T-helper 2 cell treated with Interferon-gamma antibody and Interleukin-4, amounts not matched to agents 5 μg/mL and 100 μg/mL, for 36 hours (primary cell): ENCODE results near the gene BCR.
A peak's percentile ranks its signal among the peaks of the same experiment; 100 is the strongest.

ENCODE experiments used
- DNase-seq: peaks from one replicate; pipeline ENCODE4 v3.0.0; 2021; ENCODE audit warnings: low spot score
- H3K27ac Mint-ChIP-seq: one replicate; pipeline ENCODE4 v1.8.0; 2021; ENCODE audit warnings: mild to moderate bottlenecking, mixed read lengths
- H3K27me3 Mint-ChIP-seq: one replicate; pipeline ENCODE4 v1.8.0; 2021; ENCODE audit warnings: low read depth, mixed read lengths
- H3K36me3 Mint-ChIP-seq: one replicate; pipeline ENCODE4 v1.8.0; 2021; ENCODE audit warnings: low read depth, mixed read lengths
- H3K4me1 Mint-ChIP-seq: one replicate; pipeline ENCODE4 v1.8.0; 2021; ENCODE audit warnings: low read depth, mixed read lengths
- H3K4me3 Mint-ChIP-seq: one replicate; pipeline ENCODE4 v1.8.0; 2022; ENCODE audit warnings: mild to moderate bottlenecking, moderate library complexity, mixed read lengths
- H3K9me3 Mint-ChIP-seq: one replicate; pipeline ENCODE4 v1.8.0; 2021; ENCODE audit warnings: mixed read lengths

The BCR gene

DNA sequence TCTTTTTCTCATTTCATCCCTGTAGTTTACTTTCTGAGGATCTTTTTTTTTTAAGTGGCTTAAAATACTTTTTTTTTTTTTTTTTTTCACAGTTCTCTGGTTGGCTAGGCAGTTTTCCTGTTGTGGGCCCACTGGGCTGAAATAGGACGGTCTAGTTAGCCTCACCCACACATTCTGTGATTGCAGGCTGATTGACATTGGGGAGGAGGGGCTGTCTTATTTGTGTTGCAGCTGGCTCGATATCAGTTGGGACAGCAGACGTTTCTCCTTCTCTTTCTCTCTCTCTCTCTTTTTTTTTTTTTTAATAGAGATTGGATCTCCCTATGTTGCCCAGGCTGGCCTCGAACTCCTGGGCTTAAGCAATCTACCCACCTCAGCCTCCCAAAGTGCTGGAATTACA is 6.9 kb downstream of the BCR start:
- H3K9me3 Mint-ChIP-seq: no peaks in the 10 kb centered on the region
- H3K36me3 Mint-ChIP-seq: peaks cover 36% of the 10 kb centered on the region
- no peak overlapping the region for H3K4me3 Mint-ChIP-seq
- no peak for DNase-seq
- H3K4me1 Mint-ChIP-seq: peaks cover 37% of the 10 kb centered on the region
- peak overlapping the region; percentile 15 for H3K27ac Mint-ChIP-seq
- H3K27me3 Mint-ChIP-seq: no peaks in the 10 kb centered on the region

DNA sequence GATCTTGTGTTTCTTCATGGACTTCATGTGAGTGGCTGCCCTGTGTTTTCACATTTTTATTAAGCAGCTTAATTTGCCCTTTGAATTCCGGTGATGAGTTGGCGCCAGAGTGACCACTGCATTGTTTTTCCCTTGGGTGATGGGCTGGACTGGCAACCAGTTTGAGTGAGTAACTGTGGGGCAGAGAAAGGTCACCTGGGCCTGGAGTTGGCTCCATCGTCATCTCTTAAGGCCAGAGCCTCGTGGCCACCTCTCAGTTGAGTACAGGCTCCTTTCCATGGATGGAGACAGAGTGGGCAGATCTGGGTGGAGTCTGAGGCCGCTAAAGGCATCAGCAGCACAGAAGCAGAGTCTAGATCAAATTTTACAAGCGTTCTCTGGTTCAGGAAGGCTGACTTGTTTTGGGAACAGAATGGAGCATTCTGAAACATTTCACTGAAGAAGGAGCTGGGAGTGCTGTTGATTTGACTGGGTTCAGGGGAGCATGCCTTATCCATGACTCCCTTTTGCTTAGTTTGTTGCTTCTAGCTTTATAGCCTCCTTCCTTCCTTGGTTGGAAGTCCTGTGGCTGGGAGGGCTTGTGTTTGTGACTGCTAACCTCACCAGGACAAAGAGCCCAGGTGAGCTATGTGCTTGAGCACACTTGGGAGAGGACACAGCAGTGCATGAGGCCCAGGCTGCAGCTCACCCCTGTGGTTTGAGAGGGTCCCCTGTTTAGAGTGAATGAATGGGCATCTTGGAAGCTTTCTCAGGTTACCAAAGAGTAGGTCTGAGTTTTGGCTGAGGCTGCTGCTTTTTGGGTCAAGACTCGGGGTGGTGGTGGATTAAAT is 7.8 kb downstream of the BCR start:
- no peak overlapping the region for H3K4me3 Mint-ChIP-seq
- H3K9me3 Mint-ChIP-seq: no peaks in the 10 kb centered on the region
- H3K36me3 Mint-ChIP-seq: peaks cover 36% of the 10 kb centered on the region
- DNase-seq: no peak
- H3K27me3 Mint-ChIP-seq: no peaks in the 10 kb centered on the region
- H3K27ac Mint-ChIP-seq: peak overlapping the region; percentile 20
- H3K4me1 Mint-ChIP-seq: peaks cover 30% of the 10 kb centered on the region

DNA sequence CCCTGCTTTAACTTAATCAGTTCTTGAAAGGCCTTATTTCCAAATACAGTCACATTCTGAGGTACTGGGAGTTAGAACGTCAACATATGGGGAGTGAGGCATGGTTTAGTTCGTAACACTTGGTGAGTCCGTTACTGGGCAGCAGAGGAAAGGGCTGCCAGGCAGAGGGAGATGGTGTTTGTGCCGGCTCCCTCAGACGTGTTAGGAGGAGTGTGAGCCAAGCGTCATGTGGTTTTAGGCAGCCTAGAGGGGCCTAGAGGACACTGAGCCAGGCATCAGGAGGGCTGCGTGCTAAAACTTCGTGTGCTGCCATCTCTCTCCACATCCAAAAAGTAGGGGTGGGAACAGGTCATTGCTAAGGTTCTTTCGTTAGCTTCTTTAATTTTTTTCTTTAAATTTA is 10.2 kb downstream of the BCR start:
- Mint-ChIP-seq H3K27me3 (no peaks in the 10 kb centered on the region), H3K4me3 (no peak overlapping the region), H3K36me3 (peaks cover 28% of the 10 kb centered on the region), H3K4me1 (peaks cover 15% of the 10 kb centered on the region), H3K27ac (no peak overlapping the region), H3K9me3 (no peaks in the 10 kb centered on the region)
- no peak for DNase-seq

DNA sequence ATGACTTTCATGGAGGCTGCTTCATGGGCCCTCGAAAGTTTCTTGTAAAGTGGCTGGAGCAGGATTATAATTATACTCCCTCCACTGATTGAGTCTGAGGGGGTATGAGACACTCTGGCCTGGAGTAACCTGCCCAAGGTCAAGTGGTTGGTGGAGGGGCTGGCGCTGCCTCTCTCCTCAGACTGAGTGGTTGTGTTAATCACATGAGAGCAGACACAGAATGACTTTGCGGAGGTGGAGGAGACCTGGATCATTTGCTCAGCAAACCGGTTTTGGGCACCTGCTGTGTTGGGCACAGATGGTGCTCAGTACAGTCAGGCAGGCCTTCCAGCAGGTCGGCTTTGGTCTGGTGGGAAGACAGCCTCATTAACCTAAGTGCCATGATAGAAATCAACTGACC is 11.8 kb downstream of the BCR start:
- DNase-seq: no peak
- Mint-ChIP-seq H3K27ac (no peak overlapping the region), H3K9me3 (no peaks in the 10 kb centered on the region), H3K4me1 (peaks cover 8% of the 10 kb centered on the region), H3K27me3 (no peaks in the 10 kb centered on the region), H3K36me3 (peaks cover 20% of the 10 kb centered on the region), H3K4me3 (no peak overlapping the region)

DNA sequence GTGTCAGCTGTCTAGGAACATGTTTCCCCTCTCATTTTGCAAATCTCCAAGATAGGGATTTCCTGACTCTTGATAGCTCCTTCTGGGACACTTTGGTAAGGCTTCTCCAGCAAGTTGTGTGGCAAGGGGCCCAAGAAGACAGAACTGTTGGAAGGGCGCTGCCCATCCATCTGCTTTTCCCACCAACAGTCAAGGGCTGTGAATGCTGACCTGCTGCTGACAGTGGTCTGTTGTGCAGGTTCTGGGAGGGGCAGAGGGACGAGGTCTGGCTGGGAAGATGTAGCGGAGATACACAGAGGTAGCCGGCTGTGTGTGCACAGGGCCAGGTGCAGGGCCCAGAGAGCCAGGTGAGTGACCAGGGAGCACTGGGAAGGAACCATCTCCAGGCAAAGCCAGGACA is 12.2 kb downstream of the BCR start:
- no peaks in the 10 kb centered on the region for H3K27me3 Mint-ChIP-seq
- peaks cover 8% of the 10 kb centered on the region for H3K4me1 Mint-ChIP-seq
- no peaks in the 10 kb centered on the region for H3K9me3 Mint-ChIP-seq
- H3K4me3 Mint-ChIP-seq: no peak overlapping the region
- DNase-seq: no peak
- H3K27ac Mint-ChIP-seq: no peak overlapping the region
- peaks cover 20% of the 10 kb centered on the region for H3K36me3 Mint-ChIP-seq

DNA sequence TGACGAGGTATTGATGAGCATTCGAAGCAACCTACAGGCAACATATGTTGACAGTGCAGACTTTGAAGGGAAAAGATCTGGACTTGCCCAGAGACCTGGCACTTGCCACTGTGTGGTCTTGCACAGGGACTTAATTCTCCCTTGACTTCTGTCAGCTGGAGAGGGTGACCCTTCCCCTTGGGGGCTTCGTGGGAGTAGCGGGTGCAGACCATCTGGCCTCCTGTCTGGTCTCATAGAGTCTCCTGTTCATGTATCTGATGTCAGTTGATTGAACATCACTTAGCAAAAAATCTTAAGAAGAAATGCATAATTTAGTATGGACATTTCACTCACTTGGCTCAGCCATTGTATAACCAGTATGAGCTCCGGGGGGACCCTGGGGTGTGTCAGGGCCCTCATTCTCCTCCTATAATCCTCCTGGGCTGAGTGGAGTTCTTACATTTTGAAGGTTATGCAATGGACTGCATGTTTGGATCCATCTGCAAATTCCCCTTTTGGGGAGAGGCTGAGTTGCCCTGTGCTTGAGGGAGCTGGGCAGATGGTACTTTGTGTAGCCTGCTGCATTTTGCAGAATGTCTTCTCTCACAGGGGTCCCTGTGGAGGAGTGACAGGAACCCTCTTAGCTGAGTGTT is 13.0 kb downstream of the BCR start:
- H3K36me3 Mint-ChIP-seq: peaks cover 13% of the 10 kb centered on the region

DNA sequence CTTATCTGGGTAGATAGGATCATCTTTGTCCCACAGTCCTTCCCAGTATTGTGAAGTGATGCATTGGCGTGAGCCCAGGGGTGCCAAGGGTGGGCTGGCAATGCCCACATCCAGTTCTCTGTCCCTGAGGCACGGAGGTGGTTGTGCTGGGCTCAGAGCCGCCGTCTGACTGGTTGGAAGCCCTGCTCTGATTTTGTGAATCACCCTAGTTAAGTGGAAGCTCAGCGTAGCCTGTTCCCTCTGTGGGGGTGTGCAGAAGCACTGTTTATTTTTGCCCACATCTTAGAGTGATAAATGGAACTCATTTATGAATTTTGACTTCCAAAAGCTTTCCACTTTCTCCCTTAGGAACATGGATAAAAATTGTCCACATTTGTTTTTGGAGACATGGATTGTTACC is 13.6 kb downstream of the BCR start:
- no peak for DNase-seq
- Mint-ChIP-seq H3K27me3 (no peaks in the 10 kb centered on the region), H3K4me3 (no peak overlapping the region), H3K9me3 (no peaks in the 10 kb centered on the region), H3K4me1 (peaks cover 4% of the 10 kb centered on the region), H3K36me3 (peaks cover 13% of the 10 kb centered on the region), H3K27ac (no peak overlapping the region)

More for the DNA sequence above, 13.0 kb downstream of the BCR start:
- no peak for DNase-seq
- no peaks in the 10 kb centered on the region for H3K9me3 Mint-ChIP-seq
- H3K27ac Mint-ChIP-seq: no peak overlapping the region
- no peak overlapping the region for H3K4me3 Mint-ChIP-seq
- H3K27me3 Mint-ChIP-seq: no peaks in the 10 kb centered on the region
- peaks cover 4% of the 10 kb centered on the region for H3K4me1 Mint-ChIP-seq

DNA sequence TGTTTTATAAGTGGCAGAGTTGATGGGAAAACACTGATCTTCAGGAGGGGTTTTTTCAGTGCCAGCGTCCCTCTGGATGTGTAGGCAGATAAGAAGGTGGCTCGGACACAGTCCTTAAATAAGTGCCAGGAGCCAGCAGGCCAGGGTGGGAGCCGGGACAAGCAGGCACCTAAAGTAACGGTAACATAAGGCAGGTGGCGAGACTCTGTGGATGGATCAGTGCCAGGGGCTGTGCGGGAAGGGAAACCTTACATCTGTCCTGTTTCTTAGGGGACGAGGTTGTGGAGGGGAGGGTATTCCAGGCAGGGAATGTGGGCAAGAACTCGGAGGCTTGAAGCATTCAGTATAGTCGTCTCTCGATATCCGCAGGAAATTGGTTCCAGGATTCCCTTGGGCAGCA is 15.9 kb downstream of the BCR start:
- Mint-ChIP-seq H3K9me3 (no peaks in the 10 kb centered on the region), H3K27me3 (no peaks in the 10 kb centered on the region), H3K4me1 (peaks cover 4% of the 10 kb centered on the region), H3K4me3 (no peak overlapping the region), H3K27ac (no peak overlapping the region), H3K36me3 (peaks cover 10% of the 10 kb centered on the region)
- no peak for DNase-seq

DNA sequence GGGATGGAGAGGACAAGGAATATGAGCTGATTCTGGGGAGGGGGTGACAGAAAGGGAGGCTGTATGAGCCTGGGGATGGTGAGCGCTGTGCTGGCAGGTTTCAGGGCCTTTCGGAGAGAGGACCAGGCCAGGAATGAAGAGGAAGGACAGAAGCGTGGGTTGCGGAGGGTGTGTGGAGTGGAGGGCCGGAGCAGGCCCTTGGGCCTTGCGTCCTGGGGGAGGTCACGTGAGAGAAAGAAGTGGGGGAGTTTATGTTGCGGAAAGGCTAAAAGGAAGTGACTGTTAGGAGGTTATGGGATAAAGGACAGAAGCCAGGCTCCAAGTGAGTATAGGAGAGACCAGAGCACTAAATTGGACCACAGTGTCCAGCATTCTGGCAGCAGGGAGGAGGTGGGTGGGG is 17.5 kb downstream of the BCR start:
- H3K4me1 Mint-ChIP-seq: peaks cover 8% of the 10 kb centered on the region
- DNase-seq: no peak
- H3K27me3 Mint-ChIP-seq: no peaks in the 10 kb centered on the region
- no peaks in the 10 kb centered on the region for H3K9me3 Mint-ChIP-seq
- peaks cover 4% of the 10 kb centered on the region for H3K36me3 Mint-ChIP-seq
- no peak overlapping the region for H3K4me3 Mint-ChIP-seq
- H3K27ac Mint-ChIP-seq: no peak overlapping the region

DNA sequence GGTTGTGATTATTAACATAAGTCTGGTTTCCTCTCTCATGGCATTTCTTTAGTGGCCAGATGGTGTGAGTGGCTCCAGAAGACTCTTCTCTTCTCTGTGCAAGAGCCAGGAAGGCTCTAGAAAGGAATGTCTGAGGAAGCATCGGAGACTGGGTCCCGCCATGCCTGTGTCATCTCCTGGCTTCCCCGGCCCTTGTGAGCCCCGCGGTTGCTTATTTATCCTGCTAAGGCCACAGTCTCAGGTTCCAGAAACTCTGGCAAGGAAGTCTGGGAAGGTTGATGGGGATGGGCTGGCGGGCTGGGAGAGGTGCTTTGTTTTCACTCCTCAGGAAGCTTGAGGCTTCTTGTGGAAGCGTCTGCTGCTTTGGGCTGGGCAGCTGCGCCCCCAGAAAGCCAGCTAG is 18.9 kb downstream of the BCR start:
- H3K27ac Mint-ChIP-seq: no peak overlapping the region
- peaks cover 9% of the 10 kb centered on the region for H3K36me3 Mint-ChIP-seq
- DNase-seq: no peak
- peaks cover 9% of the 10 kb centered on the region for H3K4me1 Mint-ChIP-seq
- no peaks in the 10 kb centered on the region for H3K9me3 Mint-ChIP-seq
- H3K27me3 Mint-ChIP-seq: no peaks in the 10 kb centered on the region
- H3K4me3 Mint-ChIP-seq: no peak overlapping the region

DNA sequence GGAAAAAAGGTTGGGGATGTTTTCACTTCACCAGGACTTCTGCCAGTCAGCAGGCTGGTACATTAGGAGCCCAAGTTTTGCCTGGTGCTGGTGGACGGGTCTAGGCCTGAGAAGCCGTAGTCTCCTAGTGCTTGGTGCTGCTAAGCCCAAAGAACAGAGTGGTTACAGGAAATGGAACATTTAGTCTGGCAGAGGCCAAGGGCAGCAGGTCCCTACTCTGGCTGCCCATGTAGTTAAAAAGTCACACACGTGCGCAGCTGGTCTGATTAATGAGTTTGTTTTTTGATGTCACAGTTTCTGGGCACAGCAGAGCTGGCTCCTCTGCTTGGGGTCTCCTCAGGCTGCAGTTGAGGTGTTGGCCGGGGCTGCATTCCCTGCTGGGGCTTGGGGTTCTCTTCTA is 20.6 kb downstream of the BCR start:
- H3K27me3 Mint-ChIP-seq: no peaks in the 10 kb centered on the region
- no peaks in the 10 kb centered on the region for H3K9me3 Mint-ChIP-seq
- no peak for DNase-seq
- H3K4me3 Mint-ChIP-seq: no peak overlapping the region
- H3K4me1 Mint-ChIP-seq: peaks cover 9% of the 10 kb centered on the region
- H3K36me3 Mint-ChIP-seq: peaks cover 11% of the 10 kb centered on the region
- no peak overlapping the region for H3K27ac Mint-ChIP-seq

DNA sequence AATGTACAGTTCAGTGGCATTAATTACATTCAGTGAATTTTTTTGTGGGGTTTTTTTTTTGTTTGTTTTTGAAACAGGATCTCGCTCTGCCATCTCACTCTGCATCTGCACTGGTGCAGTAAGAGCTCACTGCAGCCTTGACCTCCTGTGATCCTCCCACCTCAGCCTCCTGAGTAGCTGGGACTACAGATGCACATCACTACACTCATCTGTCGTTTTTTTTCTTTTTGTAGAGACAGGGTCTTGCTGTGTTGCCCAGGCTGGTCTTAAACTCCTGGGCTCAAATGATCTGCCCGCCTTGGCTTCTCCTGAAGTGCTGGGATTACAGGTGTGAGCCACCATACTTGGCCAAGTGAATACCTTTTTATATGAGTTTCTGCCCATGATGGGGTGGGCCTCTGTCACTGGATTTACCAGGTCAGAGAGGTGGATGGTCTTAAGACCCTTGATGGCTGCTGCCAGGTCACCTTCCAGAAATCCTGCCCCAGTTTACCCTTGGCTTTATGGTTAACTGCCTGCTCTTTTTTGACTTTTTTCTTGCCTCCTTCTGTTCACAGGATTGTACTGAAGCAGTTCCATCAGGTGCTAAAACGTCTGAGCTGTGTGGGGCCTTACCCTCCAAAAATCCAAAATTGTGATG is 22.6 kb downstream of the BCR start:
- Mint-ChIP-seq H3K36me3 (peaks cover 17% of the 10 kb centered on the region), H3K4me1 (peaks cover 9% of the 10 kb centered on the region), H3K27me3 (no peaks in the 10 kb centered on the region), H3K27ac (no peak overlapping the region), H3K4me3 (no peak overlapping the region), H3K9me3 (no peaks in the 10 kb centered on the region)
- DNase-seq: no peak

DNA sequence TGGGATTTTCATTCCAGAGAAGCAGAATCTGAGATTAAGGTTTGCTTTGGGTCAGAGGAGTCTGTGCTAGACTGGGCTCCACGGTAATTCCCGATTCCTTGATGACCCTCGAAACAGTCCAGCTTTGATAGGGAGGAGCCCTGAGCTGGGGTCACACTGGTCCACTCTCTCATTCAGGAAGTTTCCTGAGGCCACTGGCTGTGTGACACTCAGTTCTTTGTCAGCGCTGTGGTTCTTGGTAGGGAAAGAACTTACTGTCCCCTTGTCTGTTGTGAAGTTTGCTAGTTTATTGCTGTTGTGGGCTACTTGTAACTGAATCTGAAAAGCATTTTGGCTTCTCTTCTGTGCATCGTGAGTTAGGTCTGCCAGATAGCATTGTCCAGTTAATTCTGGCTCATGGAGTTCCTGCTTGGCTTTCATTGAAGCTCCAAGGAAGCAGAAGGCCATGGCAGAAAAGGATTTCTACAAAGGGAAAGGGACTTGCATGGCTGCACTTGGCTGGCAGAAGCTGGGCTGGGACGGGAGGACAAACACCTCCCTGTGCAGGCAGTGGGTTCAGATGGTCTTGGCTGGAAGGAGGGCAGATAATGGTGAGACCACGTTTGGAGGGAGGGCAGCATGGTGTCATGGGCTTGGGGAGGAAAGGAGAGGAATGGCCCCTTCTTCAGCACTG is 23.3 kb downstream of the BCR start:
- DNase-seq: no peak
- Mint-ChIP-seq H3K36me3 (peaks cover 18% of the 10 kb centered on the region), H3K4me3 (no peak overlapping the region), H3K9me3 (no peaks in the 10 kb centered on the region), H3K4me1 (peaks cover 9% of the 10 kb centered on the region), H3K27ac (no peak overlapping the region), H3K27me3 (no peaks in the 10 kb centered on the region)

DNA sequence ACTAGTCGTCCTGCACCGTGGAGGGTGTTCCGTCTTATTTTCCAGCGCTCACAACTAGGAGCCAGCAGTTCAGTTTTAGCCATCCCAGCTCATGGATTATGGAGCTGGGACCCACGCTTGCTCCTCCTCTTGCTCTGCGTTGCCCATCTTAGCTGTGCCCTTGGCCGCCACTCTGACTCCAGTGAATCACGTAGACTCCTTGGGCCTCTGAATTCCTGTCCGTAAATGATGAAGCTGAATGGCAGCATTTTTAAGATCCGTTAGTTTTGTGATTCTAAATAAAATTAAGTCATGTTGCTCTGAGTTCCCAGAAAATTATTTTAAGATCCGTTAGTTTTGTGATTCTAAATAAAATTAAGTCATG is 23.8 kb downstream of the BCR start:
- no peak for DNase-seq
- Mint-ChIP-seq H3K4me1 (peaks cover 9% of the 10 kb centered on the region), H3K27me3 (no peaks in the 10 kb centered on the region), H3K27ac (no peak overlapping the region), H3K9me3 (no peaks in the 10 kb centered on the region), H3K4me3 (no peak overlapping the region), H3K36me3 (peaks cover 20% of the 10 kb centered on the region)
